SU-DHL-6 (cell line): Measurements from ENCODE around the gene PRODH2.

Experiments
- H2AFZ ChIP-seq: fragments of 200-600 bp; sonication (generic); 2 replicates; pipeline ENCODE4 v1.6.1; 2014; ENCODE audit warnings: low read depth, mild to moderate bottlenecking, moderate library complexity, mixed read lengths, antibody characterized with exemption, low read length; ENCODE audit not compliant: severe bottlenecking
- H3F3A ChIP-seq: fragments of 200-600 bp; shearing (Covaris generic); 2 replicates; pipeline ENCODE4 v1.6.0; 2016; ENCODE audit warnings: antibody characterized with exemption, mild to moderate bottlenecking; ENCODE audit not compliant: insufficient read depth
- H3K27ac ChIP-seq: fragments of 200-600 bp; sonication (generic); 2 replicates; pipeline ENCODE4 v1.5.1; 2016; ENCODE audit warnings: low read depth, mild to moderate bottlenecking, low read length, moderate library complexity, mixed read lengths
- H3K27me3 ChIP-seq: fragments of 200-600 bp; sonication (generic), shearing (Covaris generic); 2 replicates; pipeline ENCODE4 v1.6.0; 2014; ENCODE audit warnings: mild to moderate bottlenecking, low read length
- H3K36me3 ChIP-seq: fragments of 200-600 bp; sonication (generic); 2 replicates; pipeline ENCODE4 v1.6.1; 2014; ENCODE audit warnings: mild to moderate bottlenecking, low read length, mixed read lengths
- H3K4me2 ChIP-seq: fragments of 300-600, 200-600 bp; shearing (Covaris generic), sonication (generic); 2 replicates; pipeline ENCODE4 v1.6.0; 2014; ENCODE audit warnings: low read length, low read depth, mild to moderate bottlenecking; ENCODE audit not compliant: poor library complexity, severe bottlenecking
- H3K4me3 ChIP-seq: fragments of 200-600 bp; sonication (generic); 2 replicates; pipeline ENCODE4 v1.5.1; 2014; ENCODE audit warnings: antibody characterized with exemption, low read length, mild to moderate bottlenecking, mixed read lengths; ENCODE audit not compliant: insufficient read depth, poor library complexity, severe bottlenecking
- H3K79me2 ChIP-seq: fragments of 200-600 bp; sonication (generic); 2 replicates; pipeline ENCODE4 v1.6.1; 2014; ENCODE audit warnings: mild to moderate bottlenecking, low read length, moderate library complexity; ENCODE audit not compliant: insufficient read depth
- H3K9ac ChIP-seq: fragments of 200-600 bp; sonication (generic); 2 replicates; pipeline ENCODE4 v1.7.0; 2014; ENCODE audit warnings: mild to moderate bottlenecking, low read length
- H3K9me2 ChIP-seq: fragments of 200-600 bp; sonication (generic); replicated peaks from 2 replicates; pipeline ENCODE4 v1.6.1; 2014; ENCODE audit warnings: low read length; ENCODE audit not compliant: insufficient read depth
- H3K9me3 ChIP-seq: fragments of 200-600 bp; sonication (generic); 2 replicates; pipeline ENCODE4 v1.6.1; 2014; ENCODE audit warnings: low read length, mixed read lengths; ENCODE audit not compliant: insufficient read depth
- H4K20me1 ChIP-seq: fragments of 200-600 bp; sonication (generic); 2 replicates; pipeline ENCODE4 v1.6.1; 2014; ENCODE audit warnings: low read depth, mild to moderate bottlenecking, antibody characterized with exemption, low read length, moderate library complexity, mixed read lengths
- EZH2phosphoT487 ChIP-seq: fragments of 200-600 bp; sonication (generic), shearing (Covaris generic); conservative IDR thresholded peaks from 2 replicates; pipeline ENCODE4 v1.6.1; 2018; ENCODE audit warnings: mild to moderate bottlenecking, antibody characterized with exemption, low read length, moderate library complexity, mixed read lengths
- TF ChIP-seq, protein P1 (sequence below): fragments of 200-600 bp; sonication (generic); IDR thresholded peaks from one replicate; pipeline ENCODE4 v1.5.1; 2017; ENCODE audit warnings: antibody characterized with exemption, mild to moderate bottlenecking, low read length, moderate library complexity; ENCODE audit not compliant: insufficient read depth, poor library complexity, severe bottlenecking

PRODH2 gene

DNA sequence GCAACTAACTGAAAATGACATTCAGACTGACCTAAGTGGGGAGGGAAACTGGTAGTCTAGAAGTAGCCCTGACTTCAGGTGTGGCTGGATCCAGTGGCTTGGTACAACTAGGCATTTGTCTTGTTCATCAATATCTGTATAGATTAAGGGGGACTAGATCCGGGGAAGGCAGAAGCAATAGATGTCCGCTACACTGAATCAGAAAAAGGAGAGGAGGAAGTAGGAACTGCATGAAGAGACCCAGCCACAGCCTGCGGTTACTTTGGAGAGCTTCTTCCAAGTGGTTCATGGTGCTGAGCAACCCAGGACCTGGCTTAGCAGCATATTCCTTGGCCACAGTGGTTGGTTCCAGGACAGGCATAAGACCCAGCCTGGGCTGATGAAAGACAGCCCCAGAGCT is 9.9 kb upstream of the PRODH2 start:
- Histone ChIP-seq H3K4me2 (no peak overlapping the region), H3K9ac (no peak overlapping the region), H3K27ac (no peak overlapping the region), H3K36me3 (no peaks in the 10 kb centered on the region), H3F3A (no peaks in the 10 kb centered on the region), H3K4me3 (no peak overlapping the region), H3K9me2 (no peaks in the 10 kb centered on the region), H2AFZ (no peak overlapping the region), H3K27me3 (no peaks in the 10 kb centered on the region), H3K79me2 (no peaks in the 10 kb centered on the region), H3K9me3 (no peaks in the 10 kb centered on the region), H4K20me1 (no peaks in the 10 kb centered on the region)
- TF ChIP-seq, protein P1, sequence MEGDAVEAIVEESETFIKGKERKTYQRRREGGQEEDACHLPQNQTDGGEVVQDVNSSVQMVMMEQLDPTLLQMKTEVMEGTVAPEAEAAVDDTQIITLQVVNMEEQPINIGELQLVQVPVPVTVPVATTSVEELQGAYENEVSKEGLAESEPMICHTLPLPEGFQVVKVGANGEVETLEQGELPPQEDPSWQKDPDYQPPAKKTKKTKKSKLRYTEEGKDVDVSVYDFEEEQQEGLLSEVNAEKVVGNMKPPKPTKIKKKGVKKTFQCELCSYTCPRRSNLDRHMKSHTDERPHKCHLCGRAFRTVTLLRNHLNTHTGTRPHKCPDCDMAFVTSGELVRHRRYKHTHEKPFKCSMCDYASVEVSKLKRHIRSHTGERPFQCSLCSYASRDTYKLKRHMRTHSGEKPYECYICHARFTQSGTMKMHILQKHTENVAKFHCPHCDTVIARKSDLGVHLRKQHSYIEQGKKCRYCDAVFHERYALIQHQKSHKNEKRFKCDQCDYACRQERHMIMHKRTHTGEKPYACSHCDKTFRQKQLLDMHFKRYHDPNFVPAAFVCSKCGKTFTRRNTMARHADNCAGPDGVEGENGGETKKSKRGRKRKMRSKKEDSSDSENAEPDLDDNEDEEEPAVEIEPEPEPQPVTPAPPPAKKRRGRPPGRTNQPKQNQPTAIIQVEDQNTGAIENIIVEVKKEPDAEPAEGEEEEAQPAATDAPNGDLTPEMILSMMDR = no peak
- TF ChIP-seq EZH2phosphoT487 = no peak

DNA sequence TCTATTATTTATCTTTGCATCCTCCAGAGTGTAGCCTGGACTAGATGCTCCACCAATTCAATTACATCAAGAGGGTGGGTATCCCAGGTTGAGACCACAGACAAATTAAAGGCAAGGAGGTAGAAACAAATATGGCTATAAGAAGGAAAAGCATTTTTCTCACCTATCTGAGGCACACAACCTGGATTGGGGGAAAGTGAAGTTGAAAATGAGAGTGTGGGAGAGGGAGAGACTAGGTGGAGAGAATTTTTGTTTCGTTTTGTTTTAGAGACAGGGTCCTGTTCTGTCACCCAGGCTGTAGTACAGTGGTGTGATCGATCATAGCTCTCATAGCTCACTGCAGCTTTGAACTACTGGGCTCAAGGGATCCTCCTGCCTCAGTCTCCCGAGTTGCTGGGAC is 5.8 kb upstream of the PRODH2 start:
- no peaks in the 10 kb centered on the region for H3F3A ChIP-seq
- no peaks in the 10 kb centered on the region for H3K27me3 ChIP-seq
- H3K79me2 ChIP-seq = no peaks in the 10 kb centered on the region
- H3K4me3 ChIP-seq = no peak overlapping the region
- TF ChIP-seq, protein P1 = no peak
- TF ChIP-seq EZH2phosphoT487 = no peak
- H3K27ac ChIP-seq = no peak overlapping the region
- no peaks in the 10 kb centered on the region for H3K36me3 ChIP-seq
- H4K20me1 ChIP-seq = no peaks in the 10 kb centered on the region
- no peaks in the 10 kb centered on the region for H3K9me3 ChIP-seq
- H3K9me2 ChIP-seq = no peaks in the 10 kb centered on the region
- H3K4me2 ChIP-seq = no peak overlapping the region
- H3K9ac ChIP-seq = no peak overlapping the region
- H2AFZ ChIP-seq = no peak overlapping the region

DNA sequence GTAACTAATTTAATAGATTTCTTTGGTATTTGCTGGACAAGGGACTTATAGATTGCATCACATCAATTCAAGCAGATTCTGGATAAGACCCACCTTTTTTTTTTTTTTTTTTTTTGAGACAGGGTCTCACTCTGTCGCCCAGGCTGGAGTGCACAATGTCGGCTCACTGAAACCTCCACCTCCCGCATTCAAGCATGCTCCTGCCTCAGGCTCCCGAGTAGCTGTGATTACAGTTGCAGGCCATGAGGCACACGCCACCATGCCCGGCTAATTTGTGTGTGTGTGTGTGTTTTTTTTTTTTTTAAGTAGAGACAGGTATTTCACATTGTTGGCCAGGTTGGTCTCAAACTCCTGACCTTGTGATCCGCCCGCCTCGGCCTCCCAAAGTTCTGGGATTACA is 4.2 kb upstream of the PRODH2 start:
- no peaks in the 10 kb centered on the region for H3K79me2 ChIP-seq
- no peak overlapping the region for H3K9ac ChIP-seq
- TF ChIP-seq, protein P1 = no peak
- no peak for TF ChIP-seq EZH2phosphoT487
- H3F3A ChIP-seq = no peaks in the 10 kb centered on the region
- no peak overlapping the region for H2AFZ ChIP-seq
- no peak overlapping the region for H3K27ac ChIP-seq
- no peaks in the 10 kb centered on the region for H3K9me2 ChIP-seq
- H3K27me3 ChIP-seq = no peaks in the 10 kb centered on the region
- H3K36me3 ChIP-seq = no peaks in the 10 kb centered on the region
- no peaks in the 10 kb centered on the region for H3K9me3 ChIP-seq
- no peaks in the 10 kb centered on the region for H4K20me1 ChIP-seq
- H3K4me3 ChIP-seq = no peak overlapping the region
- H3K4me2 ChIP-seq = no peak overlapping the region

DNA sequence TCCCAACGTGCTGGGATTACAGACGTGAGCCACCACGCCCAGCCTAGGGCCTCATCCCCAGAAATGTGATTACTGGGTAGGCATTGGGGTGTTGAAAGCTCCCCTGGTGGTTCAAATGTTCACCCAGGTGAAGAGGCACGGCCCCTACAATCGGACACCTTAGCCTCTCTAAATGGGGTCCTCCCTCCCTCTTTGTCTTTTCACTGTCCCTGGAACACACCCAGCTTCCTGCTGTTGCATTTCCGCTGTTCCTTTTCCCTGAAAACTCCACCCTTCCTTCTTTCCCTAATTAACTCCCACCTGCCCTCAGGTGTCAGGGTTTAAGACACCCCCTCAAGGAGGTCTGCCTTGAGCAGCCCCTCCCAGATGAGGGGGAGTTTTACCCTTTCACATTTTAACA is 3.6 kb upstream of the PRODH2 start:
- no peaks in the 10 kb centered on the region for H3F3A ChIP-seq
- no peaks in the 10 kb centered on the region for H4K20me1 ChIP-seq
- H3K4me3 ChIP-seq = no peak overlapping the region
- H2AFZ ChIP-seq = no peak overlapping the region
- no peak overlapping the region for H3K4me2 ChIP-seq
- H3K9me3 ChIP-seq = no peaks in the 10 kb centered on the region
- H3K79me2 ChIP-seq = no peaks in the 10 kb centered on the region
- H3K9me2 ChIP-seq = no peaks in the 10 kb centered on the region
- no peaks in the 10 kb centered on the region for H3K36me3 ChIP-seq
- TF ChIP-seq, protein P1 = no peak
- TF ChIP-seq EZH2phosphoT487 = no peak
- no peak overlapping the region for H3K9ac ChIP-seq
- no peaks in the 10 kb centered on the region for H3K27me3 ChIP-seq
- no peak overlapping the region for H3K27ac ChIP-seq
